ENCODE results near the gene ETV3. TPM values are rescaled to one million over a fixed set of nuclear protein-coding genes. Genes with fewer than 3 reads are reported as not detected.

Gene ETV3
- 9.3 to 14.5 TPM (median 9.8 TPM) in 5 replicates for total RNA-seq (2022; extraction: Qiagen RNA extraction)

DNA sequence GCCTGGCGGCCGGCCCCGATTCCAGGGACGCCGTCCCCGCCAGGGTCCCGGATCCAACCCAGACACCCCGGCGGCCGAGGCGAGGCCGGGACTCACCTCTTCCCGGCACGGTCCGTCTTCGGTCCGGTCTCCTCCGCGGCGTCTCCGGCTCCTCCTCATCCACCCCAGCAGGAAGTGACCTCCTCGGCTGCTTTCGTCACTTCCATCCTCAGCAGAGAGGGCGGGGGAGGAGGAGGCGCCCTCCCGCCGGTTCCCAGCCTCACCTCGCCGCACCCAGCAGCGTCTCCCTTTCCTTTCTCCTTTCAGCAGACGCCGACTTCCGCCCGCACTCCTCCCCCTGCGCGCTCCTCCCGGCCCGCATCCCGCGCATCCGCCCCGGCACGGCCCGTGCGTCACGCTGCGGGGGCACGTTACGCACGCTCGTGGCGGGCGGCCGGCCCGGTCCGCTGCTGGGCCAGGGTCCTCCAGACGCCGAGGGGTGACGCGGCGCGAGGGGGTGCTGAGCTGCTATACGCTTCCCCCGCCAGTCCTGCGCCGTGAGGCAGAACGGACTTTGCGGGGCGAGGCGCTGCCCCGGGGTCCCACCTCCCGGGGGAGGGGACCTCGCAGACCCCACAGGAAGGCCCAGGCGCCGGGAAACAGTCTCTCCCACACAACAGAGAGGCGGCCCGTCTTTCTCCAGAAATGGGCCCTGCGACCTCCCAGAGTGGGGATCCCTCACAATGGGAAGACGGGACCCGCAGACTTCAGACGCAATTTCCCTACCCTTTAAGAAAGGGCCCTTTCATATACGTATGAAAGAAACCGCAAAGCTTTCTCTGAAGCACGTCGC lies at the start of gene ETV3:
ETV3 (minus strand) TSS at position 176 of the 832 bp plus-strand sequence. CDS start 2,043 bp downstream, outside the sequence.

GRCh38 chr1:157099633-157100009 lies 38.6 kb downstream of the ETV3 start, which contains the start of gene ETV3L:
ETV3L (minus strand) TSS chr1:157099808; CDS start chr1:157099523, 285 bp downstream.

Other genes starting within 250 kb of the ETV3 start
- 6.2 to 7.7 TPM (median 7.0 TPM) in 5 replicates for gene PEAR1, start 244.7 kb downstream of the ETV3 start, total RNA-seq (2022; extraction: Qiagen RNA extraction)
- 0.06 to 0.19 TPM (median 0.15 TPM) in 5 replicates for gene LRRC71, start 217.8 kb downstream of the ETV3 start, total RNA-seq (2022; extraction: Qiagen RNA extraction)
- 15.4 to 18.0 TPM (median 17.2 TPM) in 5 replicates for gene ARHGEF11, start 92.7 kb downstream of the ETV3 start, total RNA-seq (2022; extraction: Qiagen RNA extraction)
- not detected in 5 replicates for gene ETV3L, start 38.6 kb downstream of the ETV3 start, total RNA-seq (2022; extraction: Qiagen RNA extraction)

All from A549 treated with AZD2906 at 1 μM for 4 hours (cell line).